HG02870 (cell line): ENCODE results near the gene RBP2.

ENCODE experiments used
- ATAC-seq: cut with Tn5 transposase; IDR thresholded peaks from one replicate; pipeline ENCODE4 v1.9.1; 2021; ENCODE audit warnings: mild to moderate bottlenecking, moderate library complexity; ENCODE audit not compliant: unreplicated experiment

Gene RBP2

GRCh38 chr3:139481116-139481515 lies 4.8 kb upstream of the RBP2 start:
- no peak for ATAC-seq

GRCh38 chr3:139480585-139480984 lies 4.3 kb upstream of the RBP2 start:
- ATAC-seq: no peak

- no peak for ATAC-seq
Measured at GRCh38 chr3:139477710-139478640, 1.7 kb upstream of the RBP2 start.

- no peak for ATAC-seq
Measured at GRCh38 chr3:139473155-139473771, 3.1 kb downstream of the RBP2 start.

- no peak for ATAC-seq
Measured at GRCh38 chr3:139472380-139473010, 3.8 kb downstream of the RBP2 start.

GRCh38 chr3:139470199-139470598 lies 6.1 kb downstream of the RBP2 start:
- no peak for ATAC-seq

- no peak for ATAC-seq
Measured at GRCh38 chr3:139468399-139468798, 7.9 kb downstream of the RBP2 start.

GRCh38 chr3:139466360-139466759 lies 10.0 kb downstream of the RBP2 start:
- no peak for ATAC-seq

GRCh38 chr3:139465636-139466035 lies 10.7 kb downstream of the RBP2 start:
- no peak for ATAC-seq

- ATAC-seq: no peak
Measured at GRCh38 chr3:139463466-139463865, 12.8 kb downstream of the RBP2 start.

- no peak for ATAC-seq
Measured at GRCh38 chr3:139460529-139460928, 15.8 kb downstream of the RBP2 start.

GRCh38 chr3:139460076-139460475 lies 16.2 kb downstream of the RBP2 start:
- ATAC-seq: no peak

GRCh38 chr3:139458348-139458747 lies 18.0 kb downstream of the RBP2 start:
- no peak for ATAC-seq

- ATAC-seq: no peak
Measured at GRCh38 chr3:139457066-139457465, 19.2 kb downstream of the RBP2 start.

GRCh38 chr3:139456386-139456785 lies 19.9 kb downstream of the RBP2 start:
- ATAC-seq: no peak

- no peak for ATAC-seq
Measured at GRCh38 chr3:139455855-139456254, 20.5 kb downstream of the RBP2 start.

GRCh38 chr3:139455206-139455605 lies 21.1 kb downstream of the RBP2 start:
- ATAC-seq: no peak

- ATAC-seq: no peak
Measured at GRCh38 chr3:139454346-139454745, 22.0 kb downstream of the RBP2 start.

- ATAC-seq: no peak
Measured at GRCh38 chr3:139450159-139450558, 26.2 kb downstream of the RBP2 start.

- ATAC-seq: no peak
Measured at GRCh38 chr3:139449566-139449965, 26.8 kb downstream of the RBP2 start.

GRCh38 chr3:139448104-139448503 lies 28.2 kb downstream of the RBP2 start:
- no peak for ATAC-seq

GRCh38 chr3:139447486-139447885 lies 28.8 kb downstream of the RBP2 start:
- no peak for ATAC-seq
